Activated effector memory CD4-positive, alpha-beta T cell treated with anti-CD3 and anti-CD28 coated beads, Interleukin-2, amount 50 U/mL, for 16 hours (primary cell): ENCODE results near the gene NANOS3.
"Not testable (repeated sequence)": the region's sequence is repeated elsewhere in the genome, so short reads cannot be mapped to it uniquely, and the experiment has no call there.

Source experiments
- DNase-seq: peaks from one replicate; pipeline ENCODE4 v3.0.0-alpha.2; 2020

Gene NANOS3

DNA sequence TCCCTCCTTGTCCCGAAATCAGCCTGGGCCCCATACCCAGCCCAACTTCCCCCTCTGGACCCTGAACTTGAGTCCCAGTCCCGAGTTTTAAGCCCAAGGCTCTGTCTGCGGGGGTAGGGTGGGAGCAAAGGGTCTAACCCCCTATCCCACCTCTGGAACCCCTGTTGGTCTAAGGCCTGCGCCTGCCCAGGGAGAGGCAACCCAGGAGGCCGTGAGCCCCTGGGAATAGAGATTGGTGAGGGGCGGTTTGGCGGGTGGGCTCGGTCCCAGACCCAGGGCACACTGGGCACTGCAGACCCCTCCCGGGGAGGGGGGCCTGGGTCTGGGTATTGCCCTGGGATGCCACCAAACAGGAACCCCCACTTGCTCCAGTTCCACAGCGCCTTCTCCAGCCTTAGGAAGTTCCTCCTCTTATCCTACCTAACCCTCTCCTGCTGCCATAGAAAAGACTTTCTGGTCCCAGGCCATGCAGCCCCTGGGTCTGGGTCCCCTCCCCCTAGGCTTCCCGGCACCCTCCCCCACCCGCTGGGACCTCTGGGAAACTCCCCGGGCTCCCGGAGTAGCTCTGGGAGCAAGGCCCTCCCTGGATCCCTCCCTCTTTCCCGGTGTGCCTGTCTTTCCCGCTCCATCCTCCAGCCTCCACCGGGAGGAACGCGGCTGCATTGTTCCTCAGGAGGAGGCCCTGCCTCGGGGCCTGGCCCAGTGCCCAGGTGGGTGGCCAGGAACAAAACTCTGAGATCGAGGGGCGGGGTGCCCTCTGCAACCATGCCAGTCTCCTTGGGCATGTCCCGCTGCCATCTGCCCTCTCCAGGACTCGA lies 33.6 kb upstream of the NANOS3 start:
- DNase-seq: no peak

DNA sequence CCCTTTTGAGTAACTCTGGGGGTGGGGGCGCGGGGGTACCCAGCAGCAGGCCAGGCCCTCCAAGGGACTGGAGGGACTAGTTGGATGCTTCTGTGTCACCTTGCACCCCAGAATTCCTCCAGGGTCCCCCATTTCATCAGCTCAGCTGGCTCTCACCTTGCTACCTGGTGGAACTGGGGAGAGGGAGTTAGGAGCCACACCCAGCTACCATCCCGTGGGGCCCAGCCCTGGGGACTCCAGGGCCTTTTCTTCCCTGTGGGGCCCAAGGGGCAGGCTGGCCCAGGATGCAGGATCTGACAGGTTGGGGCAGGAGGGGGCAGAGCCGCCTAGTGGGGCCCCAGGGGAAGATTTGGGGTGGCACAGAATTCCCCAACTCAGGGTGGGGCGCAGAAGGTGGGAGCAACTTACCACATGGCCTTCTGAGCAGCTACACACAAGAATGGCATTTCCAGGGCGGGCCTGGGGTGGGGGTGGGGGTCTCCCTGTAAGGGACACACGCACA lies 32.8 kb upstream of the NANOS3 start:
- DNase-seq: peak; percentile 70

DNA sequence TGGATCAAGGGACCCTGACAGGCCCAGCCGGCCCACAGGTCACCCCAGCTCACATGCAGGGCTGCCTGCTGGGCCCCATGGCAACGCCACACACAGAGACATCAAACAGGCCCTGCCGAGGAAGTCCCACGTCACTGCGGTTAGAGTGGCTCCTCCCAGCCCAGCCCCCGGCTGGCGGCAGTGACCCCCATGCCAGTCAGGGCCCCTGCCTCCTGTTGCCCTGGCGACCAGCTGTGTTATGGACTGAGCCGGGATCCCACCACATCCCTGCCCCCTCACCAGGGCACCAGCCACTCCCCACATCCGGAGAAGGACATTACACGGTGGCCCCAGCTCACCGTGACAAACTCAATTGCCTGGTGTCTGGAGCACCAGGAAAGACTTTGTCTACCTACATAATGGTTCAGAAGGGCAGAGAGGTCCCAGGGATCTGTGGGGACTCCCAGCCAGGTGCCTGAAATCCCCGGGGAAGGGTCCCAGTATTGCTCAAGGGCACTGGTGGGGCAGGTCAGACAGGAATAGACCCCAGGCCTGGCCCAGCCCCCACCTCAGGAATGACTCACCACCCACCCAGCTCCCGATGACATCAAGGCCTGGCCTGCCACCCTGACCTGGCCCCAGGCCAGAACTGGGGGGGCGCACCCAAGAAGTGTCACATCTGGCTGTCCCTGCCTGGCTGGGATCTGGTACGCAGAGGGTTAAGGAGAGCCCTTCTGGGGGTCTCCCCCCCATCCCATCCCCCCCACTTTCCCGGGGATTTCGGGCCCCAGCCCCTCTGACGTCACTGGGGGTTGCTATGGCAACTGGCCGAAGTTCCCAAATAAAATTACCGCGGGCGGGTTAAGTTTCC lies 30.2 kb upstream of the NANOS3 start:
- DNase-seq: peak; percentile 98

DNA sequence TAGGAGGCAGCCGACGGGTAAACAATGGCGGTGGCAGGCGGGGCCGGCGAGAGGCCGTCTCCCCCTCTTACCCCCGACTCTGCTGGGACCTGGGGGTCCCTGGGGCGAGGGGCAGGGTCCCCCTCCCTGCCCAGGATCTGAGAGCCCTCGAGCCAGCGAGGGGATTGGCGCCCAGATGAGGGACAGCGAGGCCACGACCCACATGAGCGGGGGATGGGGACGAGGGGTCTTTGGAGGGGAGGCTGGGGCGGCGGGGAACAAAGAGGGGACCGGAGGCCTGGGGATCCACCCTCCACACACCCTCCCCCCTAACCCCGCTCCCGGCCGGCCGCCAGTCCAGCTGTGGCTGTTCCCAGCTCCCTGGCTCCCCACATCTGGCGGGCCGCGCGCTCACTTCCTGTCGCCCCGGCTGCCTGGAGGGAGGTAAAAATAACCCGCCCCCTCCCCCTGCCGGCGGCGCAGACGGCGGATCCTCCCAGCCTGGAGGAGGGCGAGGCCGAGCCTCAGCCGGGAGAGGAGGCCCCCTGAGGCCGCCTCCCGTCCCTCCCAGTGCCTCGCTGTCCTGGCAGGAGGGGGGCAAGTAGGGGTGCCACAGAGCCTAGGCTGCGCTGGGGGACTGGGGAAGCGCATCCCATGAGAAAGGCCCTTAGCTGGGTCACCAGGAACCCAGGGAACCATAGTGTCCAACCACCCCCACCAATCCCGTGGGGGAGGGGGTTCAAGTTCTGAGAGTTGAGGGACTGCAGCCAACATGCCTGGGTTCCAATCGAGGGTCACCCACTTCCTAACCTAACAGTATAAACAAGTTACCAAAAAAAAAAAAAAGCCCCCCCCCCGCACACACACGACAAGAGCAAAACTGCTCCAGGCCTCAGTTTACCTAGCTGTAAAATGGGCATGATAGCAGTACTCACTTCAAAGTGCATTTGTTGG lies 29.3 kb upstream of the NANOS3 start:
- DNase-seq: peak; percentile 93

DNA sequence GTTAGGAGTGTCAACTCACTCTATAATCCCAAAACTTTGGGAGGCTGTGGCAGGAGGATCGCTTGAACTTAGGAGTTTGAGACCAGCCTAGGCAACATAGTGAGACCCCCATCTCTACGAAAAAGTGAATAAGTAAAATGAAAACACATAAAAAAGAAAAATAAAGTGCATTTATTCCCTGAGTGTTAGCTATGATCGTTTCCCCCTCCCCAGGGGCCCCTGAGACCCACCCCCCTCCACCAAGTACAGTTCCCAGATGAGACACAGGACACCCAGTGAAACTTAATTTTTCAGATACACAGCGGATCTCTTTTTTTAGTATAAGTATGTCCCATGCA lies 28.6 kb upstream of the NANOS3 start:
- no peak for DNase-seq

DNA sequence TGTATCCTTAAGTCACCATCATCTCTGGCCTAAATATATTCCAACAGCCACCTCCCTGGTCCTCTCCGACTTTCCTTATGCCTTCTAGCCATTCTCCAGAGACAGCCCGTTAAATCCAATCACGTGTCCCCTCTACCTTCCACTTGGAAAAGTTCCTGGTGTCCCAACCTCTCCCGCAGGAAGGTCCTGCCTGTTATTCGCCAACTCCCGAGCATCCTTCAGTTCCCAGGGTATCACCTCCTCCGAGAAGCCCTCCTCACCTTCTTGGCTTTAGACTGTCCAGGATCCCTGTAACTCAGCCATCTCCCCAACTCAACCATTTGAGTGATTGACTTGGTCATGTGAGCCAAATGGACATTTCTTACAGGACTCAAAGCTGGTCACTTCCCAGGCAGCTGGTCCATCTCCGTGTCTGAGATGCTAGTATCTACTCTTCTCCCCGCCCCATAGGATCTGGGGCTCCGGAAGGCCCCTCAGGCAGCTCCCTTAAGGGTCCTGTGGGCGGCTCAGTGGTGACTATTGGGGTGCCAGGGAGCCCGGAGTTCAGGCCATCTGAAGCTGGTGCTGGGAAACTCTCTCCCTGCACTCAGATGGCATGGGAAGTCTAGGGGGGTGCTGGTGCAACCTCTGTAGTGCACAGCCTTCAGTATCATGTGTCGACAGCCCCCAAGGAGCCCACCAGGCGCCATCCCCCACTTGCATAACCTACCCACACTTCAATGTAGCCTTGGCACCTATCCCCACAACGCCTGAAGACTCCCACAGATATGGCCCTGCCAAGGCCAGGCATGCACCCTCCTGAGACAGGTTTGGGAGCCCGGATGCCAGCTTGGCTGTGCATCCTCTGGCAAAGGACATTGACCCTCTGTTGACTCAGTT lies 27.9 kb upstream of the NANOS3 start:
- DNase-seq: no peak

DNA sequence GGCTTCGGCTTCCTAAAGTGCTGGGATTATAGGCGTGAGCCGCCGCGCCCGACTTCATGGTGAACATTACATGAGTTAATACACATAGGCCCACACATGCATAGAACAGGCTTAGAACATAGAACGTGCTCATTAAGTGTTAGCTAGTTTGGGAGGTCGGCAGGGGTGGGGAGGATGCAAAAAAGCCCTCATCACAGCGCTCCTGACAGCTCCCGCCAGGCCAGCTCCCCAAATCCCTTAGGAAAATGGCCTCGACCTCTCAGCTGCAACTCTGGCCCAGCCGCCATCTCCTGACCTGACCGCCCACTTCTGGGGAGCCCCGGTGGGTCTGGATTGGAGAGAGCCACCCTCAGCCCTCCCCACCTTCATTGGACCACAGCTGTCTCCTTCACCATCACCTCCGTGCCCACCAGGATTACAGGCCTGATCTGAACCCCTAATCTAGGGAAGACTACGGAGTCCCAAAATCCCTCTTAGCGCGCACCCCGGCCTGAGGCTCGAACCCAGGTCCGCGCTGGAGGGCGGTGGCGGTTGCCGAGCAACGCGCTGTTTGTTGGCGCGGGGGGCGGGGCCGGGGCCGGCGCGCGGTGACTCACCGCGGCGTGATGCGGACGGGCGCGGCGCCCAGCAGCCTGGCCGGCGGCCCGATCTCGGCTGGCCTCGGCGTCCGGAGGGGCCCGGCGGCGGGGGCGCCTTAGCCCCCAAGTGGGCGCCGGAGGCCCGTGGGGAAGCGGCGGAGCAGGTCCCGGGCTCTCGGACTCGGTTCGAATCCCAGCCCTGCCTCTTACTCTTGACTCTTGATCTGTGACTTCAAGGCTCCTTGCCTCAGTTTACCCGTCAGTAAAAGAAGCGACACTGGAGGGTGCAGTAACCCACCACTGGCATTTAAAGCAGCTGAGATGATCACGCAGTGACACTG lies 26.7 kb upstream of the NANOS3 start:
- peak; percentile 90 for DNase-seq

DNA sequence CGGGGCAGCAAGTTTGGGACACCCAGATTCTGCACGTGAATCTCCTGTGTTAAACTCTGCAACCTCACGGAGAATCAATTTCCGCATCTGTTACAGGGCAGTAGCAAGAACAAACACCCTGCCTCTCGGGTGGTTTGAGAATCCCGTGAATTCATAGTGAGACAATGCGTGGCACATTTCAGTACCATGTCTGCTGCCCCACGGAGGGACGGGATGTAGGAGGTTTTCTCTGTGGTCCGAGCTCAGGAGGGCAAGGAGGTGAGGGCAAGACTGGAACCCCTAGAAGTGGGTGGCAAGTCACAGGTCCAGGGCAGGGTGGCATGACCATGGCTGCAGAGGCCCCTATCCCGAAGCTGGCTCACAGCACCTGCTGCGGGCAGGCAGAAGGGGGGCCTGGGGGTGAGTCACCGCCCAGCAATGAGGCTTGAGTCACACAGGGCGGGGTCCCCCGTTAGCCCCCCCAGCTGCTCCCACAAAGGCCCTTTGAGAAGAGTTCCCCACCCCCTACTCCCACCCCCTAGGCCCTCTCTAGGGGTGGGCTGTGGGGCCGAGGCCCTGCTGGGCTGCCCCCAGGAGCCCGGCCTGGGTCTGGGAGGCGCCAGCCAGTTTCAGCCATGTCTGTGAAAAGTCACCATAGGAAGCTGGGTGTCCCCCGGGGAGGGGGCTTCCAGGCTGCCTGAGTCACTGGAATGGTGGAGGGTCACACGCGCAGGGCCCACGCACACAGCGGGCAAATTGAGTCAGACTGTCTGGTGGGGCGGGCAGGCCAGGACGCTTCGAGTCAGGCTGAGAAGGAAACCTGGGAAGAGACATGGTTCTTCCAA lies 25.8 kb upstream of the NANOS3 start:
- peak; percentile 91 for DNase-seq

DNA sequence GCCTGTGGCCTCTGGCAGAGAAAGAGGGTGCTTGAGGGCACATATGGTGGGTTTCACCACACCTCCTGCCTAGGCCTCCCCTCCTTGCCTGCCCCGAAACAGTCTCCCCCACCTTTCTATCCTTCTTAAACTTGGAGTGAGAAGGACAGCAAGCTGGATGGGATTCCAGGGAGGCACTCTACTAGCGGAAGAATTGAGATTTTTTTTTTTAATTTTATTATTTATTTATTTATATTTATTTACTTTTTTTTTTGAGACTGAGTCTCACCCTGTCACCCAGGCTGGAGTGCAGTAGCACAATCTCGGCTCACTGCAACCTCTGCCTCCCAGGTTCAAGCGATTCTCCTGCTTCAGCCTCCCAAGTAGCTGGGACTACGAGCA lies 25.2 kb upstream of the NANOS3 start:
- not testable (repeated sequence) for DNase-seq

DNA sequence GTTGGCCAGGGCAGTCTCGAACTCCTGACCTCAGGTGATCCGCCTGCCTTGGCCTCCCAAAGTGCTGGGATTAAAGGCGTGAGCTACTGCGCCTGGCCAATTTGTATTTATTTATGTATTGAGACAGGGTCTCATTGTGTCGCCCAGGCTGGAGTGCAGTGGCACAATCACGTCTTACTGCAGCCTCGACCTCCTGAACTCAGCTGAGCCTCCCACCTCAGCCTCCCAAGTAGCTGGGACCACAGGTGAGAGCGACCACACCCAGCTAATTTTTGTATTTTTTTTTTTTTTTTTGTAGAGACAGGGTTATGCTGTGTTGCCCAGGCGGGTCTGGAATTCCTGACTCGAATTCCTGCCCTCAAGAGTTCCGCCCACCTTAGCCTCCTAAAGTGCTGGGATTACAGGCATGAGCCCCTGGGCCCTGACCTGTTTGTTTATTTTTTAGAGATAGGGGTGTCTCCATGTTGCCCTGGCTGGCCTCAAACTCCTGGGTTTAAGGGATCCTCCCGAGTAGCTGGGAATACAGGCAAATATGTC lies 24.7 kb upstream of the NANOS3 start:
- DNase-seq: not testable (repeated sequence)

DNA sequence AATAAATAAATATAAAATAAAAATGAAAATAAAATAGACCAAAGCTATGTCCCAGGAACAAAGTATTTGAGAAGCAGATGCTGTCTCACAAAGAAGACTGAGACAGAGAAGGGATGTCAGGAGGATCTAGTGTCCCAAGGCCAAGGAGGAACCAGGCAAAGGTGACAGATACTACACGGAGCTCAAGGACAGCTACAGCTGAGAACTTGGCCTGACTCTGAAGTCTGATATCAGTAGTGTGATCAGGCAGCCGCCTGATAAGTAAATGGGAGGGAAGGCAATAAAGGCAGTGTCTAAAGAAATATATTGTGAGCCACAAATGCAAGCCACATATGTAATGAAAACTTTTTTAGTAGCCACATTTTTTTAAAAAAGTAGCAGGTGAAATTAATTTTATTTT lies 20.4 kb upstream of the NANOS3 start:
- DNase-seq: no peak

DNA sequence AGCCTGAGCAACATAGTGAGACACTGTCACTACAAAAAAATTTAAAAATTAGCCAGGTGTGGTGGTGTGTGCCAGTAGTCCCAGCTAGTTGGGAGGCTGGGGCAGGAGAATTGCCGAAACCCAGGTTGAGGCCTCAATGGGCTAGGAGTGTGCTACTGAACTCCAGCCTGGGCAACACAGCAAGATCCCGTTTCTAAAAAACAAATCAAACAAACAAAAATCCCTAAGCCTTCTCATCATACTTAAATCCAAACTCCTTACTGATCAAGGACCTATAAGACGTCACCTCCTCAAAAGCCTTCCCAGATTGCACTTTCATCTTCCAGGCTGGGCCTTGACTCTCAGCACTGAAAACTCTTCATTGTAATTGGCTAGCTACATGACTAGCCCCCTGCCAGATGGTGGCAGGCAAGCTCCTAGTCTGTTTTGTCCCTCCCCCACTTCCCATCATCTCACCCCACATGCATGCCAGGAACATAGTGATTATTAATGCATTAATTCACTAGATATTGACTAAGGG lies 17.5 kb upstream of the NANOS3 start:
- DNase-seq: no peak

DNA sequence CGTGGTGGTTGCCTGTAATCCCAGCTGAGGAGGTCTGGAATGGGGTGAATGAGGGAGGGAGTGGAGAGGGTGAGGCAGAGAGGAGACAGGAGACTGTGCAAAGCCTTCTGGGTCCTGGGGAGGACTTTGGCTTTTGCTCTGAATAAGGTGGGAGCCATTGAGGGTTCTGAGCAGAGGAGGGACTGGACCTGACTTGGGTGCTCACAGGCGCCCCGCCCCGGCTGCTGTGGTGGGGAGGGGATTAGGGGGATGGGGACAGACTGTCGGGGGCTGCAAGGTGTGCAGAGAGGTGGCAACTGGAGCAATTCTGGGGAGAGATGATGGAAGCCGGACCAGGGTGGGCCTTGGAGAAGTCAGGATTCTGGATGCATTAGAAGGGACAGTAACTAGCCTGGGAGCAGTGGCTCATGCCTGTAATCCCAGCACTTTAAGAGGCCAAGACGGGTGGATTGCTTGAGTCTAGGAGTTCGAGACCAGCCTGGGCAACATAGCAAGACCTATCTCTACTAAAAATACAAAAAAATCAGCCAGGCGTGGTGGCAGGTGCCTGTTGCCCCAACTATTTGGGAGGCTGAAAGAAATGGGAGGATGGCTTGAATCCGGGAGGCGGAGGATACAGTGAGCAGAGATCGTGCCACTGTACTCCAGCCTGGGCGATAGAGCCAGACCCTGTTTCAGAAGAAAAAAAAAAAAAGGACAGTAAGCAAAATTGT lies 16.1 kb upstream of the NANOS3 start:
- no peak for DNase-seq

DNA sequence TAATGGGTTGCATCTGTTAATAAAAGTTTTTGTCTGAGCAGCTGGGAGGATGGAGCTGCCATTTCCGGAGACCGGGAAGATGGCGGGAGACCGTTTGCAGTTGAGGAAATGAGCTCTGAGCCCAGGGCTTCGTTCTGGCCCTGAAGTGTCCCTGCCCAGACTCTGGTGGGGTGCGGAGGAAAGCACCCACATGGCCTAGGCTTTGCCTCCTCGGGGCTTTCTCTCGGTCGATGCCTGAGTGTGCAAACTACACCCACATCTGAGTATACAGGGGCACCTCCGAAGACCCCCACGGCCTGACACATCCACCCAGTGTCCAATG lies 15.6 kb upstream of the NANOS3 start:
- DNase-seq: no peak

DNA sequence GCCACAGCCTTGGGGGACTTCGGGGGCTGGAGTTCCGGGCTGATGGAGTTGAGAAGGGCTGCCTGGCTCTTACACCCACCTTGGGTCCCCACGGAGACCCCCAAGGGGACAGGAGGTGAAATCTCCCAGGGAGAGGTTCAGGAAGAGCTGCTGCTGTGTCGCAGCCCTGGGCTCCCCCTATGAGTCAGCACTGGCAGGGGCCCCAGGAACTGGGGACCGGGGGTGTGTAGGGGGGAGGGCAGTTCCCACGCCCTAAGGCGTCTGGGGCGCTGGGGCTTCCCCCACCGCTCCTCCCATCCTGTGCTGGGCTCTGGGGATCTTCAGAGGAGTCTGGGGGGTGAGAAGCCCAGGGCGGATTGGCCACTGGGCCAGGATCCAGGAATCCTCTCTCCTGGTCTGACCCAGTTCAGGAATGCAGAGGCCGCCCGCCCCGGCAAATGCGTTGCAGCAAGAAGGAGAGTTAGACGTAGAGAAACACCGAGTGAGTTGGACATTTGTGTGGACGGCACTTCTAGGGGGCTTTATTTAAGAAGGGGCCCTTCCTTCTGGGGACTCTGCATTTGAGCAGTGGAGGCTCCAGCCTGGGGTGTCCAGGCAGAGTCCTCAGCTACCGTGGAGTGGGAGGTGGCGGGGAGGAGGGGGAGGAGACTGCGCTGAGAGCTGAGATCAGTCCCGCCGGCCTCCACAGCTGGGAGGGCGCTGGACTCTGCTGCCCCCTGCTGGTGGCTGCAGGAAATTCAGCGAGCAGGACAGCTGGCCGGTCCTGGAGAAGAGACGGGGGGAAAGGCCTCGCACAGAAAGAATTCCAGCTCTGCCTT lies 15.0 kb upstream of the NANOS3 start:
- peak; percentile 97 for DNase-seq

DNA sequence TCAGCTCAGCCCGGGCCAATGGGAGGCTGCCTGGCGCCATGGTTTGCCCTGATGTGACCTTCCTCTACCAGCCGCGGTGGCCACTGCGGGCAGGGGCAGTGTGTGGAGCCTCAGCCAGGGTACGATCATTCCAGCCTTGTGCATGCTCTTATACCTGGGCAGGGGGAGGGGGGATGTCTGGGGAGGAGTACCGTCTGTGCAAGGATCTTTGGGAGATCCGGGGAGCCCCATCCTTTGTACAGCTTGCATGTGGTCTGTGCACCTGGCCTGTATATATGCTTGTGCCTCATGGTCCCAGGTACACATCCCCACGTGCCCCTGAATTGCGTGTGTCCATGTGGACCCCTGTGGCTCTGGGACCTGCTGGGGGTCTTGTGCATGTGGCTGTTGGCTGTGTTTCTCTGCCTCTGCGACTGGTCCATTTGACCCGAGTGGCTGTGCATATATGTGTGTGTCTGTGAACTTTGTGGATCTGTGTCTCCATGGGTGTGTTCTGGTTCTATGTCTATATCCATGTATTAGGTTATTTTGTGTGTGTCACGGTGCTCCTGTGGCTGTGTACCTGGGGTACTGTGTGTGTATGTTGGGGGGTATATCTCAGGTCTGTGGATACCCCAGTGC lies 12.8 kb upstream of the NANOS3 start:
- no peak for DNase-seq
